GM12878 (cell line): ENCODE data around the gene CCDC195. TPM values are rescaled to one million over a fixed set of nuclear protein-coding genes. Genes with fewer than 3 reads are reported as not detected.

Source experiments
- ATAC-seq: fragments of 200-7000 bp; cut with Tn5 transposase; 3 replicates; pipeline ENCODE4 v1.9.1; 2020; ENCODE audit warnings: mild to moderate bottlenecking, moderate library complexity
- BruUV-seq: library from RNA; stranded (reverse); fragments of 400-500 nt; replicated peaks from 2 replicates; lab custom pipeline; 2021; lab: Mats Ljungman, UMichigan
- CTCF ChIA-PET: fragments of 300-600 bp; sonication (Branson Sonifier 250); formaldehyde crosslinking; extraction: SDS; loops from one replicate; lab custom pipeline; 2021; ENCODE audit warnings: inconsistent platforms; lab: Yijun Ruan, JAX
- POLR2A ChIA-PET: fragments of 350-600 bp; formaldehyde crosslinking; extraction: SDS; loops from one replicate; lab custom pipeline; 2021; ENCODE audit warnings: inconsistent platforms; lab: Charles Lee
- RAD21 ChIA-PET: fragments of 300-600 bp; sonication (Branson Sonifier 250); formaldehyde crosslinking; loops from one replicate; lab custom pipeline; 2023; ENCODE audit warnings: antibody characterized with exemption; ENCODE audit not compliant: unreplicated experiment; lab: Charles Lee
- SMC1A ChIA-PET: fragments of 300-600 bp; sonication (Branson Sonifier 250); formaldehyde crosslinking; loops from one replicate; lab custom pipeline; 2023; ENCODE audit not compliant: unreplicated experiment, uncharacterized antibody; lab: Charles Lee
- DNase-seq: peaks from one replicate; pipeline ENCODE4 v3.0.0-alpha.2; 2011; ENCODE audit warnings: low read depth, low spot score
- FAIRE-seq: peaks from 3 replicates; lab custom pipeline; 2011; peaks lifted over from hg19 to GRCh38; lab: Jason Lieb, UNC
- H2AFZ ChIP-seq: 2 replicates; pipeline ENCODE4 v1.6.0; 2011; ENCODE audit warnings: low read depth, low read length, control low read depth; ENCODE audit not compliant: control insufficient read depth
- H3K27ac ChIP-seq: 2 replicates; pipeline ENCODE4 v1.5.1; 2011; ENCODE audit warnings: control low read depth; ENCODE audit not compliant: control insufficient read depth, insufficient read depth
- H3K27me3 ChIP-seq, 2 experiments: replicated peaks in 1 of 2; 2 replicates each; pipeline versions ENCODE4 v1.6.0 to v1.6.1; 2011; ENCODE audit warnings: low read length in 1 of 2; ENCODE audit not compliant: control insufficient read depth in 2 of 2, insufficient read depth in 2 of 2
- H3K36me3 ChIP-seq, 2 experiments: 2 replicates each; pipeline ENCODE4 v1.5.1; 2011; ENCODE audit warnings: low read length in 1 of 2; ENCODE audit not compliant: control insufficient read depth in 2 of 2, insufficient read depth in 2 of 2
- H3K4me1 ChIP-seq: 2 replicates; pipeline ENCODE4 v1.6.1; 2011; ENCODE audit warnings: mild to moderate bottlenecking, low read length, moderate library complexity, mixed read lengths; ENCODE audit not compliant: control insufficient read depth, insufficient read depth
- H3K4me2 ChIP-seq: 2 replicates; pipeline ENCODE4 v1.6.0; 2011; ENCODE audit warnings: control low read depth; ENCODE audit not compliant: control insufficient read depth, insufficient read depth
- H3K4me3 ChIP-seq: fragments of 200-600 bp; sonication (generic); 2 replicates; pipeline ENCODE4 v1.5.1; 2016
- H3K79me2 ChIP-seq: 2 replicates; pipeline ENCODE4 v1.6.0; 2011; ENCODE audit warnings: low read length; ENCODE audit not compliant: control insufficient read depth, insufficient read depth
- H3K9ac ChIP-seq: 2 replicates; pipeline ENCODE4 v1.8.0; 2011; ENCODE audit warnings: low read length, control low read depth, mixed read lengths; ENCODE audit not compliant: control insufficient read depth, insufficient read depth
- H3K9me3 ChIP-seq: replicated peaks from 3 replicates; pipeline ENCODE4 v1.5.1; 2011; ENCODE audit warnings: mild to moderate bottlenecking, low read length; ENCODE audit not compliant: control insufficient read depth, insufficient read depth
- H4K20me1 ChIP-seq: 2 replicates; pipeline ENCODE4 v1.6.0; 2011; ENCODE audit not compliant: control insufficient read depth, insufficient read depth
- ATF2 ChIP-seq: IDR thresholded peaks from 2 replicates; pipeline ENCODE4 v1.6.1; 2012; ENCODE audit warnings: low read length, inconsistent platforms
- ATF3 ChIP-seq: IDR thresholded peaks from 2 replicates; pipeline ENCODE4 v1.6.1; 2011; ENCODE audit warnings: low read depth, mild to moderate bottlenecking, low read length, moderate library complexity, borderline replicate concordance; ENCODE audit errors: extremely low read depth
- ATF7 ChIP-seq: fragments of 450-650 bp; IDR thresholded peaks from 2 replicates; pipeline ENCODE4 v1.6.1; 2016; ENCODE audit warnings: low read depth, mild to moderate bottlenecking
- BMI1 ChIP-seq: fragments of 450-650 bp; IDR thresholded peaks from 2 replicates; pipeline ENCODE4 v1.6.1; 2016; ENCODE audit warnings: mild to moderate bottlenecking, moderate library complexity, borderline replicate concordance
- CBX5 ChIP-seq: sonication (generic); IDR thresholded peaks from 2 replicates; pipeline ENCODE4 v1.6.1; 2016; ENCODE audit warnings: low read depth, moderate library complexity, mild to moderate bottlenecking, inconsistent platforms
- CHD2 ChIP-seq: IDR thresholded peaks from 2 replicates; pipeline ENCODE4 v1.6.1; 2011; ENCODE audit warnings: low read depth, low read length, improper control_type of control experiment, borderline replicate concordance
- HDAC6 ChIP-seq: fragments of 200-600 bp; sonication (generic); IDR thresholded peaks from one replicate; pipeline ENCODE4 v1.8.0; 2017; ENCODE audit warnings: antibody characterized with exemption; ENCODE audit not compliant: unreplicated experiment
- IKZF1 ChIP-seq: fragments of 450-650 bp; conservative IDR thresholded peaks from 2 replicates; pipeline ENCODE4 v1.6.1; 2017; ENCODE audit warnings: antibody characterized with exemption, mild to moderate bottlenecking
- PAX8 ChIP-seq: fragments of 450-650 bp; IDR thresholded peaks from 2 replicates; pipeline ENCODE4 v1.6.1; 2017; ENCODE audit warnings: mild to moderate bottlenecking, moderate library complexity
- POLR2AphosphoS2 ChIP-seq: IDR thresholded peaks from 2 replicates; pipeline ENCODE4 v1.6.1; 2011; ENCODE audit warnings: low read depth, mild to moderate bottlenecking, low read length, improper control_type of control experiment, moderate library complexity
- POU2F2 ChIP-seq: IDR thresholded peaks from 3 replicates; pipeline ENCODE4 v1.6.1; 2011; ENCODE audit warnings: low read depth, mild to moderate bottlenecking, low read length, borderline replicate concordance
- RUNX3 ChIP-seq: IDR thresholded peaks from 2 replicates; pipeline ENCODE4 v1.6.1; 2012; ENCODE audit warnings: low read length, inconsistent platforms
- SIN3A ChIP-seq: IDR thresholded peaks from 2 replicates; pipeline ENCODE4 v1.6.1; 2012; ENCODE audit warnings: low read depth, low read length, improper control_type of control experiment
- TAF1 ChIP-seq: IDR thresholded peaks from 2 replicates; pipeline ENCODE4 v1.6.1; 2011; ENCODE audit warnings: mild to moderate bottlenecking, low read depth, low read length, borderline replicate concordance
- TCF12 ChIP-seq: IDR thresholded peaks from 2 replicates; pipeline ENCODE4 v1.6.1; 2011; ENCODE audit warnings: low read depth, mild to moderate bottlenecking, low read length
- TCF7 ChIP-seq: IDR thresholded peaks from 2 replicates; pipeline ENCODE4 v1.6.1; 2014; ENCODE audit warnings: antibody characterized with exemption, borderline replicate concordance
- YY1 ChIP-seq: IDR thresholded peaks from 2 replicates; pipeline ENCODE4 v1.6.1; 2011; ENCODE audit warnings: low read depth, mild to moderate bottlenecking, low read length
- ZNF207 ChIP-seq: fragments of 450-650 bp; IDR thresholded peaks from 2 replicates; pipeline ENCODE4 v1.6.1; 2014; ENCODE audit warnings: antibody characterized with exemption, mild to moderate bottlenecking, borderline replicate concordance
- WGBS: methylation state at CpG from one replicate; pipeline ENCODE4 v1.1.6; 2016; ENCODE audit warnings: low lambda C conversion rate; ENCODE audit not compliant: insufficient replicate concordance, insufficient coverage; ENCODE audit errors: missing lambda C conversion rate; 5-methylcytosine and 5-hydroxymethylcytosine counted together
- in situ Hi-C: fragments of 300-500 bp; cut with MboI; formaldehyde crosslinking; loops from 9 replicates; pipeline ENCODE4 v1.14.3; 2018; ENCODE audit warnings: mixed read lengths
- intact Hi-C: fragments of 100-400 bp; cut with micrococcal nuclease; formaldehyde crosslinking; loops from one replicate; pipeline ENCODE4 v1.14.2; 2022; ENCODE audit not compliant: unreplicated experiment
- polyA plus RNA-seq, 11 experiments: library from polyadenylated mRNA; depleted of rRNA in 4 of 11; unstranded in 6 of 11; stranded (reverse) in 5 of 11; fragments of >200 nt; fragmentation: Nextera tagmentation in 4 of 11; fragmentation: Illumina TruSeq in 1 of 11; extraction: Ambion mirVana in 4 of 11; extraction: Trizol in 1 of 11; gene quantifications; 1 replicate in 1 of 11; 2 replicates in 10 of 11; pipeline versions ENCODE4 v1.2.1 to v1.2.3, GENCODE V29; 2011 to 2016; ENCODE audit warnings: inconsistent platforms in 2 of 11, missing spikeins in 2 of 11, low read depth in 1 of 11
- total RNA-seq, 4 experiments: library from RNA; depleted of rRNA in 3 of 4; stranded (reverse); fragments of >200 nt in 3 of 4; fragmentation: Illumina TruSeq in 1 of 4; extraction: Trizol in 1 of 4; gene quantifications; 2 replicates each; pipeline versions ENCODE4 v1.2.1 to v1.2.3, GENCODE V29; 2013 to 2021
- TF ChIP-seq, protein P1 (sequence below): IDR thresholded peaks from 2 replicates; pipeline ENCODE4 v1.6.1; 2011; ENCODE audit warnings: borderline replicate concordance, low read depth, mild to moderate bottlenecking, moderate library complexity, mixed read lengths, low read length; ENCODE audit not compliant: insufficient read depth; ENCODE audit errors: extremely low read length
- TF ChIP-seq, protein P2 (sequence below): IDR thresholded peaks from 2 replicates; pipeline ENCODE4 v1.6.1; 2012; ENCODE audit warnings: low read depth, low read length, improper control_type of control experiment

CCDC195 gene
- total and polyA plus RNA-seq, 10 of the 15 experiments (the other 5 are each of a cell fraction or from before 2014, with no cell fraction given), result not detected

GRCh38 chr2:224659714-224660113, 56.5 kb downstream of the CCDC195 start:
- H3K4me2 ChIP-seq, result peak overlapping the region; percentile 30; the same call in 1 of the 2 replicates
- intact Hi-C loops, result loop anchor here (10.0 kb wide), 1 partner anchor 385 kb away; the partner anchor contains the start of gene DOCK10

More at GRCh38 chr2:224659714-224660113, 56.5 kb downstream of the CCDC195 start:
- Histone ChIP-seq H3K9me3 (peaks cover 10% of the 10 kb centered on the region; the same call in 2 of the 3 replicates), H3K27ac (no peak overlapping the region), H2AFZ (peak overlapping the region; percentile 15), H3K36me3 (no peaks in the 10 kb centered on the region), H3K4me1 (no peaks in the 10 kb centered on the region), H4K20me1 (no peaks in the 10 kb centered on the region), H3K27me3 (no peaks in the 10 kb centered on the region), H3K4me3 (no peak overlapping the region), H3K79me2 (no peaks in the 10 kb centered on the region), H3K9ac (no peak overlapping the region)
- FAIRE-seq (no peak), ATAC-seq (peak; percentile 24; the same call in 2 of the 3 replicates), DNase-seq (no peak)
- in situ Hi-C loops, result no loop called here
- POLR2A ChIA-PET, result no interaction called here
- no TSS peak for BruUV-seq
- no peak for TF ChIP-seq POLR2AphosphoS2
- TF ChIP-seq, protein P1, sequence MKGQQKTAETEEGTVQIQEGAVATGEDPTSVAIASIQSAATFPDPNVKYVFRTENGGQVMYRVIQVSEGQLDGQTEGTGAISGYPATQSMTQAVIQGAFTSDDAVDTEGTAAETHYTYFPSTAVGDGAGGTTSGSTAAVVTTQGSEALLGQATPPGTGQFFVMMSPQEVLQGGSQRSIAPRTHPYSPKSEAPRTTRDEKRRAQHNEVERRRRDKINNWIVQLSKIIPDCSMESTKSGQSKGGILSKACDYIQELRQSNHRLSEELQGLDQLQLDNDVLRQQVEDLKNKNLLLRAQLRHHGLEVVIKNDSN, result no peak
- TF ChIP-seq, protein P2, sequence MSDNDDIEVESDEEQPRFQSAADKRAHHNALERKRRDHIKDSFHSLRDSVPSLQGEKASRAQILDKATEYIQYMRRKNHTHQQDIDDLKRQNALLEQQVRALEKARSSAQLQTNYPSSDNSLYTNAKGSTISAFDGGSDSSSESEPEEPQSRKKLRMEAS, result no peak
- TF ChIP-seq TCF7, result no peak
- TF ChIP-seq SIN3A, result no peak
- TF ChIP-seq YY1, result no peak
- TF ChIP-seq TCF12, result no peak
- TF ChIP-seq BMI1, result no peak
- TF ChIP-seq CBX5, result no peak
- TF ChIP-seq ATF7, result no peak
- no peak for TF ChIP-seq ATF3
- no peak for TF ChIP-seq IKZF1
- no peak for TF ChIP-seq PAX8
- no peak for TF ChIP-seq HDAC6
- TF ChIP-seq POU2F2, result no peak
- no peak for TF ChIP-seq CHD2
- TF ChIP-seq ZNF207, result no peak
- no peak for TF ChIP-seq ATF2
- TF ChIP-seq TAF1, result no peak
- no peak for TF ChIP-seq RUNX3
- 29% methylated on average over 6 of the region's 6 CpGs for WGBS
- RAD21 ChIA-PET, result no interaction called here
- SMC1A ChIA-PET, result no interaction called here
- CTCF ChIA-PET, result no interaction called here
